Fibroblast of pulmonary artery (primary cell): Measurements from ENCODE around the gene OVCH1.

ENCODE experiments used
- DNase-seq: peaks from one replicate; pipeline ENCODE4 v3.0.0-alpha.2; 2010; ENCODE audit warnings: low read depth
- H3K4me3 ChIP-seq: replicated peaks from 2 replicates; pipeline ENCODE4 v1.5.1; 2011; ENCODE audit warnings: low read depth, mild to moderate bottlenecking, control low read depth, low read length, moderate library complexity
- CTCF ChIP-seq: IDR thresholded peaks from 2 replicates; pipeline ENCODE4 v1.5.1; 2011; ENCODE audit warnings: mild to moderate bottlenecking, control low read depth, low read length, inconsistent platforms; ENCODE audit errors: missing control alignments

OVCH1 gene

GRCh38 chr12:29519585-29520182, 22.2 kb upstream of the OVCH1 start:
- no peak overlapping the region for H3K4me3 ChIP-seq
- peak; percentile 48 for TF ChIP-seq CTCF
- DNase-seq, result peak; percentile 83

GRCh38 chr12:29518407-29518806, 20.9 kb upstream of the OVCH1 start:
- no peak overlapping the region for H3K4me3 ChIP-seq
- TF ChIP-seq CTCF, result no peak
- DNase-seq, result no peak

GRCh38 chr12:29517264-29517663, 19.8 kb upstream of the OVCH1 start:
- no peak overlapping the region for H3K4me3 ChIP-seq
- DNase-seq, result no peak
- no peak for TF ChIP-seq CTCF

GRCh38 chr12:29516431-29516875, 19.0 kb upstream of the OVCH1 start:
- DNase-seq, result peak; percentile 49
- H3K4me3 ChIP-seq, result no peak overlapping the region
- TF ChIP-seq CTCF, result no peak

GRCh38 chr12:29510591-29511185, 13.2 kb upstream of the OVCH1 start:
- no peak for DNase-seq

GRCh38 chr12:29509503-29509902, 12.0 kb upstream of the OVCH1 start:
- H3K4me3 ChIP-seq, result no peak overlapping the region
- DNase-seq, result no peak
- no peak for TF ChIP-seq CTCF

More at GRCh38 chr12:29510591-29511185, 13.2 kb upstream of the OVCH1 start:
- no peak overlapping the region for H3K4me3 ChIP-seq
- no peak for TF ChIP-seq CTCF

- no peak for DNase-seq
- no peak overlapping the region for H3K4me3 ChIP-seq
- TF ChIP-seq CTCF, result no peak
Observed at GRCh38 chr12:29508949-29509348, 11.5 kb upstream of the OVCH1 start.
